H9 (cell line): ENCODE data around the gene HNRNPR. TPM values are rescaled to one million over a fixed set of nuclear protein-coding genes. Genes with fewer than 3 reads are reported as not detected.
A peak's percentile ranks its signal among the peaks of the same experiment; 100 is the strongest.

ENCODE experiments used
- DNase-seq: peaks from one replicate; pipeline ENCODE4 v3.0.0-alpha.2; 2017
- H2AFZ ChIP-seq: one replicate; pipeline ENCODE4 v1.6.1; 2013; ENCODE audit warnings: mild to moderate bottlenecking, low read length, control low read depth, moderate library complexity
- H2AK5ac ChIP-seq: 2 replicates; pipeline ENCODE4 v1.6.1; 2013; ENCODE audit warnings: low read length, control low read depth, mixed read lengths; ENCODE audit not compliant: insufficient read length
- H2BK120ac ChIP-seq: one replicate; pipeline ENCODE4 v1.6.1; 2013; ENCODE audit warnings: low read depth, mild to moderate bottlenecking, low read length, control low read depth, inconsistent platforms; ENCODE audit not compliant: poor library complexity, severe bottlenecking
- H2BK12ac ChIP-seq: 2 replicates; pipeline ENCODE4 v1.6.1; 2013; ENCODE audit warnings: low read length, control low read depth, mixed read lengths, low read depth; ENCODE audit not compliant: insufficient read length
- H2BK15ac ChIP-seq: 2 replicates; pipeline ENCODE4 v1.6.1; 2013; ENCODE audit warnings: low read depth, low read length, control low read depth
- H2BK20ac ChIP-seq: one replicate; pipeline ENCODE4 v1.6.1; 2013; ENCODE audit warnings: low read depth, mild to moderate bottlenecking, low read length, control low read depth, inconsistent platforms; ENCODE audit not compliant: poor library complexity, severe bottlenecking
- H2BK5ac ChIP-seq: 2 replicates; pipeline ENCODE4 v1.6.1; 2013; ENCODE audit warnings: low read length, control low read depth, mixed read lengths; ENCODE audit not compliant: insufficient read length
- H3K14ac ChIP-seq: 2 replicates; pipeline ENCODE4 v1.6.1; 2013; ENCODE audit warnings: low read length, control low read depth; ENCODE audit not compliant: insufficient read depth
- H3K18ac ChIP-seq: 2 replicates; pipeline ENCODE4 v1.6.1; 2013; ENCODE audit warnings: low read depth, mild to moderate bottlenecking, mixed read lengths, low read length, control low read depth; ENCODE audit not compliant: insufficient read length
- H3K23ac ChIP-seq: 2 replicates; pipeline ENCODE4 v1.6.1; 2013; ENCODE audit warnings: low read length, control low read depth, mixed read lengths, low read depth; ENCODE audit not compliant: insufficient read length
- H3K23me2 ChIP-seq: 2 replicates; pipeline ENCODE4 v1.6.1; 2013; ENCODE audit warnings: low read depth, mild to moderate bottlenecking, mixed read lengths, low read length, control low read depth; ENCODE audit not compliant: insufficient read length, poor library complexity, severe bottlenecking
- H3K27ac ChIP-seq: 2 replicates; pipeline ENCODE4 v1.5.1; 2013; ENCODE audit warnings: low read length, control low read depth, mixed read lengths, low read depth; ENCODE audit not compliant: insufficient read length
- H3K27me3 ChIP-seq: 2 replicates; pipeline ENCODE4 v1.6.1; 2013; ENCODE audit warnings: low read length, control low read depth, inconsistent platforms; ENCODE audit not compliant: insufficient read depth
- H3K4ac ChIP-seq: 2 replicates; pipeline ENCODE4 v1.6.1; 2013; ENCODE audit warnings: low read depth, mild to moderate bottlenecking, control low read depth, inconsistent platforms, low read length, moderate library complexity
- H3K4me1 ChIP-seq: 2 replicates; pipeline ENCODE4 v1.6.1; 2013; ENCODE audit warnings: low read length, control low read depth, inconsistent platforms; ENCODE audit not compliant: insufficient read depth
- H3K4me2 ChIP-seq: 2 replicates; pipeline ENCODE4 v1.6.1; 2013; ENCODE audit warnings: low read length, control low read depth, mixed read lengths; ENCODE audit not compliant: insufficient read length, insufficient read depth
- H3K56ac ChIP-seq: 2 replicates; pipeline ENCODE4 v1.6.1; 2013; ENCODE audit warnings: low read depth, mild to moderate bottlenecking, mixed read lengths, low read length, control low read depth; ENCODE audit not compliant: insufficient read length
- H3K79me1 ChIP-seq: 2 replicates; pipeline ENCODE4 v1.6.1; 2013; ENCODE audit warnings: low read depth, mild to moderate bottlenecking, moderate library complexity, low read length, control low read depth, inconsistent platforms; ENCODE audit not compliant: insufficient read depth, poor library complexity, severe bottlenecking
- H3K79me2 ChIP-seq: 2 replicates; pipeline ENCODE4 v1.6.1; 2013; ENCODE audit warnings: low read length, control low read depth, inconsistent platforms; ENCODE audit not compliant: insufficient read depth
- H3K9ac ChIP-seq: 2 replicates; pipeline ENCODE4 v1.6.1; 2013; ENCODE audit warnings: low read length, control low read depth, mixed read lengths; ENCODE audit not compliant: insufficient read length; ENCODE audit errors: extremely low read depth
- H3K9me3 ChIP-seq: one replicate; pipeline ENCODE4 v1.6.1; 2013; ENCODE audit warnings: low read depth, low read length, inconsistent platforms; ENCODE audit not compliant: control insufficient read depth
- H3T11ph ChIP-seq: one replicate; pipeline ENCODE4 v1.6.1; 2013; ENCODE audit warnings: mild to moderate bottlenecking, low read length, control low read depth, inconsistent platforms
- H4K20me1 ChIP-seq: one replicate; pipeline ENCODE4 v1.6.1; 2013; ENCODE audit not compliant: control insufficient read depth, insufficient read length, insufficient read depth
- H4K5ac ChIP-seq: 2 replicates; pipeline ENCODE4 v1.6.1; 2013; ENCODE audit warnings: low read depth, mild to moderate bottlenecking, mixed read lengths, low read length, control low read depth; ENCODE audit not compliant: insufficient read length
- H4K8ac ChIP-seq: replicated peaks from 2 replicates; pipeline ENCODE4 v1.6.1; 2013; ENCODE audit warnings: low read length, control low read depth, mixed read lengths, low read depth; ENCODE audit not compliant: insufficient read length
- H4K91ac ChIP-seq: 2 replicates; pipeline ENCODE4 v1.6.1; 2013; ENCODE audit warnings: low read depth, mild to moderate bottlenecking, moderate library complexity, mixed read lengths, low read length, control low read depth; ENCODE audit not compliant: insufficient read length
- H3K27ac Mint-ChIP-seq, 3 experiments: 2 replicates in 2 of 3; 3 replicates in 1 of 3; pipeline ENCODE4 v1.8.0; 2020 to 2021; ENCODE audit warnings: mixed read lengths in 3 of 3, mild to moderate bottlenecking in 1 of 3, moderate library complexity in 1 of 3
- H3K27me3 Mint-ChIP-seq: 2 replicates; pipeline ENCODE4 v1.8.0; 2021; ENCODE audit warnings: low read depth, mild to moderate bottlenecking, moderate library complexity, mixed read lengths
- H3K36me3 Mint-ChIP-seq, 3 experiments: 2 replicates in 2 of 3; 3 replicates in 1 of 3; pipeline ENCODE4 v1.8.0; 2020 to 2021; ENCODE audit warnings: low read depth in 3 of 3, mixed read lengths in 3 of 3; ENCODE audit not compliant: insufficient read depth in 1 of 3
- H3K4me1 Mint-ChIP-seq, 2 experiments: 2 replicates each; pipeline ENCODE4 v1.8.0; 2020; ENCODE audit warnings: mixed read lengths in 2 of 2
- H3K4me3 Mint-ChIP-seq, 2 experiments: 2 replicates in 1 of 2; 3 replicates in 1 of 2; pipeline ENCODE4 v1.8.0; 2020 to 2021; ENCODE audit warnings: mild to moderate bottlenecking in 2 of 2, mixed read lengths in 2 of 2, moderate library complexity in 1 of 2
- H3K9me3 Mint-ChIP-seq, 2 experiments: 2 replicates in 1 of 2; 3 replicates in 1 of 2; pipeline ENCODE4 v1.8.0; 2020; ENCODE audit warnings: mild to moderate bottlenecking in 2 of 2, mixed read lengths in 2 of 2, moderate library complexity in 1 of 2
- WGBS: extraction: QIAGEN DNeasy Blood & Tissue Kit; methylation state at CpG from one replicate; pipeline ENCODE4 v1.1.7; 2013; ENCODE audit warnings: missing lambda C conversion rate, low lambda C conversion rate, mixed read lengths; ENCODE audit not compliant: insufficient read length; ENCODE audit errors: extremely low coverage; 5-methylcytosine and 5-hydroxymethylcytosine counted together
- total RNA-seq: library from RNA; stranded (reverse); gene quantifications from 2 replicates; pipeline ENCODE4 v1.2.1, GENCODE V29; 2021
- TF ChIP-seq, protein P1 (sequence below): fragments of 200-600 bp; sonication (generic); conservative IDR thresholded peaks from 3 replicates; pipeline ENCODE4 v1.8.0; 2021; ENCODE audit warnings: antibody characterized with exemption, mild to moderate bottlenecking

The HNRNPR gene
- total RNA-seq, 1 experiment from 2014 or later, result 196 TPM

DNA sequence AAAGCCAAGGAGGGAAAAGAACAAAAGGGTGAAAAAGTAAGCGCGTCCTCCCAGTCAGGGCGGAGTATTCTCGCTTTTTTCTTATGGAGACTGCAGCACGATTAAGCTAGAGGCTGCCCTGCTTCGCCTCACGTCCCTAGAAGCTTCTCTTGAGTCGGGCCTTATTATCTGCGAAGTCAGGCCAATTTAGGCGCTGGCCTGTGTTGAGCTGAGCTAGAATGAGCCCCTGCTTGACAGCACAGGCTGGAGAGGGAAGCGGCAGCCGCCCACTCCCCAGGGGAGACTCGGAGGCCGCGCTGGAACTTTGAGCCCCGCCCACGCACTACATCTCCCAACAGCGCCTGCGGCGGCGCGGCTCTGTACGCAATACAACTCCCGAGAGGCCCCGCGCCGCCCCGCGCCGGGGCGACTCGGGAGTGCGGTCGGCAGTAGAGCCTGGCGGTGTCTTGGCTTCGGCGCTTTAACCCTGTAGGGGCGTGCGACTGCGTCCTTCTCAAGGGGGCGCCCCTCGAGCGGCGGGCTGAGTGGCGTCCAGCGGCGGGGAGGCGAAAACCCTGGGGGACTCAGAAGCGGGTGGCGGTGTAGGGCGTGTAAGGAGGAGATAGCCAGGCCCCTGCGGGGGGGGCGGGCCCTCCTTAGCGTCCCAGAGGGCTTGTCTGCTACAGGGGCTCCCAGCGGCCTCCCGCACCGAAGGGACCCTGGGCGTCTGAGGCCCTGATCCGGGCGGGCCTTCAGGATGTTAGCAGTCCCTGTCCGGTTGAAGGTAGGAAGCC, 24.7 kb upstream of the HNRNPR start:
- Histone ChIP-seq H4K20me1 (peaks cover 3% of the 10 kb centered on the region), H3K14ac (no peak overlapping the region; the same call in 1 of the 2 replicates), H3T11ph (no peak overlapping the region), H2AFZ (peak overlapping the region; percentile 17), H3K56ac (no peak overlapping the region), H2BK12ac (no peak overlapping the region), H3K27me3 (peaks cover 59% of the 10 kb centered on the region), H3K23me2 (peaks cover 5% of the 10 kb centered on the region), H3K18ac (no peak overlapping the region), H3K23ac (no peak overlapping the region), H4K5ac (no peak overlapping the region), H2BK15ac (no peak overlapping the region), H2BK20ac (no peak overlapping the region), H2BK120ac (no peak overlapping the region), H3K4ac (no peak overlapping the region), H3K79me2 (no peaks in the 10 kb centered on the region), H3K9ac (peak overlapping the region; percentile 33), H4K8ac (no peak overlapping the region), H3K27ac (no peak overlapping the region), H2AK5ac (no peak overlapping the region), H3K4me2 (peak overlapping the region; percentile 81), H3K79me1 (no peaks in the 10 kb centered on the region), H4K91ac (no peak overlapping the region), H3K4me1 (no peaks in the 10 kb centered on the region; the same call in 1 of the 2 replicates), H3K9me3 (peaks cover under 1% of the 10 kb centered on the region), H2BK5ac (no peak overlapping the region)
- peak overlapping the region; percentile 84 to 94 for H3K4me3 Mint-ChIP-seq
- WGBS, result no CpG with 5 or more reads among the region's 61 CpGs
- no peaks in the 10 kb centered on the region; a peak in 3 of 7 replicates for H3K36me3 Mint-ChIP-seq
- TF ChIP-seq, protein P1, sequence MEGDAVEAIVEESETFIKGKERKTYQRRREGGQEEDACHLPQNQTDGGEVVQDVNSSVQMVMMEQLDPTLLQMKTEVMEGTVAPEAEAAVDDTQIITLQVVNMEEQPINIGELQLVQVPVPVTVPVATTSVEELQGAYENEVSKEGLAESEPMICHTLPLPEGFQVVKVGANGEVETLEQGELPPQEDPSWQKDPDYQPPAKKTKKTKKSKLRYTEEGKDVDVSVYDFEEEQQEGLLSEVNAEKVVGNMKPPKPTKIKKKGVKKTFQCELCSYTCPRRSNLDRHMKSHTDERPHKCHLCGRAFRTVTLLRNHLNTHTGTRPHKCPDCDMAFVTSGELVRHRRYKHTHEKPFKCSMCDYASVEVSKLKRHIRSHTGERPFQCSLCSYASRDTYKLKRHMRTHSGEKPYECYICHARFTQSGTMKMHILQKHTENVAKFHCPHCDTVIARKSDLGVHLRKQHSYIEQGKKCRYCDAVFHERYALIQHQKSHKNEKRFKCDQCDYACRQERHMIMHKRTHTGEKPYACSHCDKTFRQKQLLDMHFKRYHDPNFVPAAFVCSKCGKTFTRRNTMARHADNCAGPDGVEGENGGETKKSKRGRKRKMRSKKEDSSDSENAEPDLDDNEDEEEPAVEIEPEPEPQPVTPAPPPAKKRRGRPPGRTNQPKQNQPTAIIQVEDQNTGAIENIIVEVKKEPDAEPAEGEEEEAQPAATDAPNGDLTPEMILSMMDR, result peak; percentile 46
- peak; percentile 90 for DNase-seq
- peaks cover 27 to 36% of the 10 kb centered on the region in 2 experiments for H3K4me1 Mint-ChIP-seq
- H3K27ac Mint-ChIP-seq, result peak overlapping the region; percentile 59 to 96 (median 93); a peak in 4 of 7 replicates
- peaks cover 18 to 30% of the 10 kb centered on the region in 2 experiments for H3K9me3 Mint-ChIP-seq
- H3K27me3 Mint-ChIP-seq, result peaks cover 46% of the 10 kb centered on the region
